LoVo (cell line): ENCODE data around the gene SETBP1.
"Not testable (repeated sequence)": the region's sequence is repeated elsewhere in the genome, so short reads cannot be mapped to it uniquely, and the experiment has no call there.

ENCODE experiments used
- DNase-seq: peaks from one replicate; pipeline ENCODE4 v3.0.0-alpha.2; 2016; ENCODE audit warnings: low spot score

SETBP1 gene

DNA sequence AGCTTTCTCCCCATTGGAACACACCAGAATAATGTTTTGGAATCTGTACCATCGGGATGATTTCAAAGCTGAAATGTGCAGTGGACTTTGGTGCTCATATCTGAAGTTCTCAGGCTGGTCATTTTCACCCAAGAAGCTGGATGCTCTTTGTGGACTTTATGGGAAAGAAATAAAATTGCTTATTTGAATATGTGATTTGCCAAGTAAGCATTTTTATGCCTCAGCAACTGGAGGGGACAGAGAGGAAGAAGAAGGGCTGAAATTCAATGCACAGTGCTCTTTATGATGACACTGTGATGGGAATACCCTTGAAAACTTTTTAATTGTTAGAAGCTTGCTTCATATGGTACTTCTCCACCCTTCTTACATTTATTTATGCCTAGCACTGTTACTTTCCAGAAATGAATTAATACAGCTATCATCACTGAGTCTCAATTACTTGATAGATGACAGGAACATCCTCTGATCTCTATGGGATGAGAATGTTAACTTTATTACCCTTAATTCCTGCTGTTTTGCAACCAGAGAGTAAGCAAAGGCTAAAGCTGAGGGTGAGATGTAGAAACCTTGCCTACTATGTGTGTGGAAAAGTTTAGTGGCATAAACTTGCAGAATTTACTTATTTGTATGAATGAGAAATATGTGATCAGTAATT, 23.6 kb downstream of the SETBP1 start:
- DNase-seq: no peak

DNA sequence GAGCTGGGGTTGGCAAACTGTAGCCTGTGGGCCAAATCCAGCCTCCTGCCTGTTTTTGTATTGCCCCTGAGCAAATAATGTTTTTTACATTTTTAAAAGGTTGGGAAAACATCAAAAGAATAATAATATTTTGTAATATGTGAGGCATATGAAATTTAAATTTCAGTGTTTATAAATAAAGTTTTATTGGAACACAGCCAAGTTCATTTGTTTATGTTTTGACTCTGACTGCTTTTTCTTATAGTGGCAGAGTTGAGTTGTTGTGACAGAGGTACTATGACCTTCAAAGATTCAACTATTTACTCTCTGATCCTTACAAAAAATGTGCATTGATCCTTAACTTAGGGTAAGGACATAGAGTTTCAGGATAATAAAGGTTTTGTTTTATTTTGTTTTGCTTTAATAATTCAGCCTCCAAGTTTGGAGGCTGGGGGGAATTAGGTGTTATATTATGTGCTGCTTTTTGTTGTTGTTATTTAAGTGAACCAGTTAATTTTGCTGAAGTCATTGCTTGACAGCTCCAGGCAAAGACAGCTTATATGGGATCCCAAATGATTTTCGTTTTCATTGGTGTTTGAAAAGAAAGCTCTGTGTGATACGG, 24.5 kb downstream of the SETBP1 start:
- DNase-seq: no peak

DNA sequence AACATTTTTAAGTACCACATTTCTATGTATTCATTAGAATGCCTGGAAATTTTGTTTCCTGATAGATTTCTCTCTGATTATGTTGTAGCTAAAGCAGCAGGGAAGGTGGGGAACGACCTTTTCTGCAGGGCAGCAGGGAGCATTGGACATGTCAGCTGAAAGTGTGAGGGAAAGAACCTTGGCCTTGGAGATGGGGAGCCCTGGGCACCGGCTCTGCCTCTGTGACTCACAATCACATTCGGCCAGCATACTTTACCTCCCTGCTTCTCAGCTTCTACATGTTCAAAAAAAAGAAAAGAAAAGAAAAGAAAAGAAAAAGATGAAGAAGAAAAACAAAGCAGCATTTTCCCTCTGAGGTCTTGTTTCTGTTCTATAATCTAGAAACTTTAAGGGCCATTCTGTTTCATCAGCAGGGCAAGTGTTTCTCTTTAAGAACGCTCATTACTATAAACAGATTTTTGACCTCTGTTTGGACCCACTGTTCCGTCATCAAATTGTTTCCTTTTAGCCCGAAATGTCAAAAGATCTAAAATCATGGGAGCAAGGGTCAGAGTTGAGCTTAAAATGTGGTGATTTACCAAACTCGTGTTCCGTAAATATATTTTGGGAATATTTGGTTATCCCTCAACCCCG, 27.9 kb downstream of the SETBP1 start:
- DNase-seq: no peak

GRCh38 chr18:44709307-44710126, 28.8 kb downstream of the SETBP1 start:
- DNase-seq: no peak

DNA sequence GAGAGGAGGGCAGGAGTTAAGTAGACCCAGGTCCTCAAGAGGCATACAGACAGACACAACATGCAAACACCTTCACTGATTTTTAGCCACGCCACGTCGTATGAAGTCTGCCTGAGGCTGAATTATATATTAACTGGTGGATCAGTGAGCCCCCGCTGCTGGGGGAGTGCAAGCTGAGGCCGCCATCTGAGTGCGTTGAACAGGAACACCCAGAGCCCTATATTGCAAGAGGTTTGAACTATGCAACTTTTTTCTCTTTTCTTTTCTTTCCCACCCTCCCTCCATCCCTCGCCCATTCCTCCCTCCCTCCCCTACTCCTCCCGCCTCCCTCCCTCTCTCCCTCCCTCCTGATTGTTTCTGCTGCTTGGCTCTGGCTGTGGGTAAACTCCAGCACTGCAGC, 30.2 kb downstream of the SETBP1 start:
- no peak for DNase-seq

DNA sequence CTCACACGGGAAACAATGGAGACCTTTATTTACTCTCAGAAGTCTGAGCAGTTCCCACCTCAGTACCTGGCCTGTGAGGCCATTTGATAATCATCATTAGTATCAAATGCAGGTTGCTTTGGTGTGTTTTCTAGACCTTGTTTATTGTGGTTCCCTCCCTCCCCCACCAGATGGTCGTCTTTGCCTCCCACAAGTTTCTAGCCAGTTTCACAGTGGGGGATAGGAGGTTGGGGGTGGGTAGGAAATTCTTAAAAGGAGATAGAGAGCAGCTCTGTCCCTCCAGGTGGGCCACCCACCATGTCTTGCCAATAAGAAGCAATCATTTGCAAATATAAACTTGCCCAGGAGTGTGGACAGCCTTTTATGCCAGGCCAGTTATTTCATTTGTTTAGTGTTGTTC, 31.3 kb downstream of the SETBP1 start:
- no peak for DNase-seq

DNA sequence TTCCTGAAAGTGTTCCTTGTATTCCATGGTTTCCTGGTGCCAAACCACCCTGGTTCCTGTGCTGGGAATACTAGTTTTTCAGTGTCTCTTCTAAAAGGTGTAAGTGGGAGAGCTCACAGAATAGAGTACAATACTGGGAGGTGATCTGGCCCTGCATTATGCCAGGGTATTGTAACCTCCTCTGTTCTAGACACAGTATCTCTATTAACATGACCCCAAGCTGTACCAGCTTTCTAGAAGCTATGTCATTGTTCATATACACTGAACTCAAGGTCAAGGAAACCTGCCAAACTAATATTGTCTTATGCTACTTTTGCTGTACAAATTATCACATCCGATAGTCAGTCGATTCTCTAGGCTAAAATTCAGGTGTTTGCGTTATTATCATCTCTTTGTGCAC, 32.7 kb downstream of the SETBP1 start:
- no peak for DNase-seq

DNA sequence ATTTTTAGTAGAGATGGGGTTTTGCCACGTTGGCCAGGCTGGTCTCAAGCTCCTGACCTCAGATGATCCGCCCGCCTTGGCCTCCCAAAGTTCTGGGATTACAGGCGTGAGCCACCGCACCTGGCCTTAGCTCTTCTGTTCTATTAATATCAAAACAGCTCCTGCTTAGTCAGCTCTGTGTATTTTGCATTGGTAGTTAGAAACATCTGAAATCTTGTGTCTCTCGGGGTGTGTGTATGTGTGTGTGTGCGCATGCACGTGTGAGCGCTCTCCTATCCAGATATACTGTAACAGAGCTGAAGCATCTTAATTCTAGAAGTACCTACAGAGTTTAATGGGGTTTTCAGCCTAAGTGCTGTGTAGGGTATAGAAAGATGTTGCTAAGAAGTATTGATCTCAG, 33.7 kb downstream of the SETBP1 start:
- no peak for DNase-seq

GRCh38 chr18:44715245-44715644, 34.6 kb downstream of the SETBP1 start:
- DNase-seq: no peak

DNA sequence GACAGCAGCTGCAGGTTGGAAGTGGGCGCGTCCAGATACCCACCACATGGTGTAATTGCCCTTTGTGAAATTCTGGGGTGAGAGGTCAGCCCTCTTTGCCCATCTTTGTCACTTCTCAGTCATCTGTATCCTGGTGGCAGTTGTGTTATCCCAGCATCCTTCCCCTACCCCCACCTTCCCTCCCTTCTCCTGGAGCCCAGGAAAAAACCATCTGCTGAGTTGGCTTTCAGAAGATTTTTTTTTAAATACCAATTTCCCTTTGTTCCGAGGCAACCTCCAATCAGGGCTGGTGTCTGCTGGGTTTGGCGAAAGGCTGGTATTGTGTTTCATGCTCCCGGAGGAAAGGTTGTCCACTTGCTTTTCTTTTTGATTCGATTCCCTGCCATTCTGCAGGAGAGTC, 35.2 kb downstream of the SETBP1 start:
- DNase-seq: no peak

DNA sequence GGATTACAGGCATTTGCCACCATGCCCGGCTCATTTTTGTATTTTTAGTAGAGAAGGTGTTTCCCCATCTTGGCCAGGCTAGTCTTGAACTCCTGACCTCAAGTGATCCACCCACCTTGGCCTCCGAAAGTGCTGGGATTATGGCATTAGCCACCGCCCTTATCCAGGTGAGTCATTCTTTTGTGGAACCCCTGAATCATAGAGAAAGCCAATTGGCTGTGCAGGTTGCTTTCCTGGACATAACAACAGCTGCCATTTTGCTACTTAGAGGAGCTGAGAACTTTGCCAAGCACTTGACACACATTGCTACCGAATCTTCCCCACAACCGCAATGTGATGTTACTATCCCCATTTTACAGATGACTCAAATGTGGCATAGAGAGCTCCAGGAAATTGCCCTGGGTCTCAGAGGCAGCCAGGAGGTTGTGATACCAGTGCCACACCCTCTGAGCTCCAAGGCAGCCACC, 36.0 kb downstream of the SETBP1 start:
- no peak for DNase-seq

GRCh38 chr18:44719519-44720060, 38.9 kb downstream of the SETBP1 start:
- no peak for DNase-seq

DNA sequence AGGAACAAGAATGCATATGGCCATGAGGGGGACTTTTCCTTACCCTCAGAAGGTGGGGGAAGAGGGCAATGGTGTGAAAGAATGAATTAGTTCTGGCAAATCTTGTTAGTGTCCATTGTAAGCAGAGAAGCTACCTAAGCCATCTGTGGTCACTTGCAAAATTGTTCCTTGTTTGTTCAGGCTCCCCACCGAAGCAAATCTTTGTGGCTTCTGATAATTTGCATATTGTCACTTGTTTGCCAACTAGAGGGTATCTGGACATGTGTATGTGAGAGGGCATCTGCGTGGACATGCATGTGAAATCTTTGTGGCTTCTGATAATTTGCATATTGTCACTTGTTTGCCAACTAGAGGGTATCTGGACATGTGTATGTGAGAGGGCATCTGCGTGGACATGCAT, 41.1 kb downstream of the SETBP1 start:
- not testable (repeated sequence) for DNase-seq

DNA sequence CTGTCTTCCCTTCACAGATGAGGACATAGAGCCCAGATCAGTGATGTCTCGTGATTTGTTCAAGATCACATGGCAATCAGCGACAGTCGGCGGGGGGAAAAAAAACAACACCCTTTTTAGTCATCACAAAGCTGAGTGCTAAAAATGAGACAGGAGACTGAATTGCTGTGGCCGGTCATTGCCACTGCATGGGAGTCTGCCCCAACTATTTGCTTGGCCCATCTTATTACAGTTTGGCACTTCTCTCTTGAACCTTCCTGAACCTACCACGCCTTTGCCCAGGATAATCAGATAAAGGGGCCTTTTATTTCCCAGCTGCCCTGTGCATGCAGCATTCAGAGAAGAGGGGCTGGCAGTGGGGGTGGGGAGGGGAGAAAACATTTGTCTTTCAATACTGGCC, 42.7 kb downstream of the SETBP1 start:
- DNase-seq: no peak

- DNase-seq: no peak
Observed at GRCh38 chr18:44724105-44724778, 43.6 kb downstream of the SETBP1 start.

DNA sequence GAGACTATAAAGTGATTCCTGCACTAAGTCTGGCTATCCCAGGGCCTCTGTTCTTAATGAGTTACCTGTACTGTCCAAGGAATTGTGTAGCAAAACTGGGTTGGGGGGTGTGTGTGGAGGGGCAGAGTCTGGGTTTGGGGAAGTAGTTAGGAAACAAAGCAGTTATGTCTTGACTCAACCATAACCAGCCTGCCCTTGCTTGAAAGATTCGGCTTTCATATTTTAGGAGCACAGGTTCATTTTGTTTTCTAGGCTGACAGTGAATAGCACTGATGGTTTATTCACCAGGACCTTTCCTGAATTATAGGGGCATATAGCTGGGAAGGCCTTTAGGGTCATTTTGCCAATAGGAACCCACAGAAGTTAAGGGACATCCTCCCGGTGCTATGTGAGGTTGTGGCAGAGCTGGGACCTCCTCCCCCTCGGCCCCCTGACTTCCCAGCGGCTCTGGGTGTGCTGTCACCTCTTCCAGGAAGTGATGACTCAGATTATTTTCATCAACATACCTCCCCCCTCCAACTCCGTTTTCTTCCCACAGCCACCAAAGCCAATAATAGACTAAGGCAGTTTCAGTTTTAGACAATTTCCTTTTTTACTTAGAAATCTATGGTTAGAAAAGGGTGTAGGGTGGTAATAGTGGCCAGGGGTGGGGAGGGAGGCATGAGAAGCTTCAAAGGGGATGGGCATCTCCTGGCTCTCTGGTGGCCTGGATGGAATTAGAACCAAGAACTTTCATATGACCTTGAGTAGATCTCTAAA, 44.8 kb downstream of the SETBP1 start:
- DNase-seq: no peak

GRCh38 chr18:44726059-44726421, 45.4 kb downstream of the SETBP1 start:
- DNase-seq: no peak

DNA sequence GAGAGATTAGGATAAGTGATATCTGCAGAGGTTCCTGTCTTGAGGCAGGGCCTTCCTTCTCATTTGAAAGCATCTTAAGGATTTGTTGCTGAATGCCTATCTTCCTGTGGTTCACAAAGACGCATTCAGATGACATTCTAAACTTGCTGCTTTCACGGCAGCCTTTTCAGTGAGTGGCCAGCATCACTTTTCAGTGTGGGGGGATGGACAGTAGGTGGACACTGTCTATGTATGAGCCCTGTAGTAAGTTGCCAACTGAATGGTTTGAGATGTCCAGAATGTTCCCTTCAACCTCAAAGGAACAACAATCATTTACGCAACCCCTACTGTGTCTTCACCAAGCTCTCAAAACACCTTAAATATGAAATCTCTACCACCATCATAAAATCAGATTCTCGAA, 46.6 kb downstream of the SETBP1 start:
- DNase-seq: no peak

- no peak for DNase-seq
Observed at GRCh38 chr18:44729631-44730101, 49.0 kb downstream of the SETBP1 start.

GRCh38 chr18:44730803-44731529, 50.3 kb downstream of the SETBP1 start:
- no peak for DNase-seq
